ENCODE data around the gene ATP10B. TPM values are rescaled to one million over a fixed set of nuclear protein-coding genes. Genes with fewer than 3 reads are reported as not detected.

Gene ATP10B
- total RNA-seq (2022; extraction: Qiagen RNA extraction) = not detected in 5 replicates

DNA sequence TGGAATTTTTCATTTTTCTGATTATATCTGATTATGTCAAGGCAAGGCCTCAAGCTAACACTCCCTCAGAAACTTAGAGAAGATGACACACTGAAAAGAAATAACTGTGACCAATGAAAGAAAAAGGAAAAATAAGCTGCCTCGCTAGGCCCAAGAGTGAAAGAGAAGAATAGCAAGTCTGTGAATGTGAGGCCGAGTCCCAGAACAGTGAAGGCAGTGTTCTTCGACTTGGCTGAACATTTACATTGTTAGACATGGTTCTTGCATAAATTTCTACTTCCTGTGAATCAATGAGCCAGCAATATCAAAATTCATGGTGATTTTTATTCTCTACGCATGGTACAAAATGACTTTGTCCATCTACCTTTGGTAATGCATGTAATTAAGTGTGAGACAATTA, at the start of gene ATP10B:
Gene ATP10B (minus strand): TSS at position 163 of the 400 bp plus-strand sequence. CDS start 164,137 bp downstream, outside the sequence.

